GM18873 (cell line): ENCODE measurements around the gene ARHGAP27.
"Not testable (repeated sequence)": the region's sequence is repeated elsewhere in the genome, so short reads cannot be mapped to it uniquely, and the experiment has no call there.

Experiments
- ATAC-seq: cut with Tn5 transposase; IDR thresholded peaks from one replicate; pipeline ENCODE4 v1.9.1; 2021; ENCODE audit warnings: mild to moderate bottlenecking, moderate library complexity, moderate number of reproducible peaks; ENCODE audit not compliant: unreplicated experiment, low FRiP score

The ARHGAP27 gene

GRCh38 chr17:45366049-45366448 lies 66.6 kb downstream of the ARHGAP27 start:
- ATAC-seq = no peak

GRCh38 chr17:45364531-45365390 lies 67.9 kb downstream of the ARHGAP27 start:
- ATAC-seq = no peak

DNA sequence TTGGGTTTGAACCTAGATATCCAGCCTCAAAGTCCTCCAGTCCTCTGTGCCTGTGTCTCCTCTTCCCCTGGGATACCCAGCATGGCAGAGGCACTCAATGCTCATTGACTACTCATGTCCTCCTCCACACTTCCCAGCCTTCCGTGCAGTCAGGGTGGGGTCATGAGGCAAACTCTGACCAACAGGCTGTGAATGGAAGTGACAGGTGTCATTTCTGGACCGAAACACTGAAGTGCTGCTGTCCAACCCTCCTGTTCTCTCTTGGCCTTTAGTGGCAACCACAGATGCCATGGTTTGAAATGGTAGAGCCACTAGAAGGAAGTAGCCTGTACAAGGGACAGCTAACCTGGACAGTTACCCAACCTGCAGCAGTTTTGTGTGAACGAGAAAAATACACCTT lies 69.2 kb downstream of the ARHGAP27 start:
- no peak for ATAC-seq

DNA sequence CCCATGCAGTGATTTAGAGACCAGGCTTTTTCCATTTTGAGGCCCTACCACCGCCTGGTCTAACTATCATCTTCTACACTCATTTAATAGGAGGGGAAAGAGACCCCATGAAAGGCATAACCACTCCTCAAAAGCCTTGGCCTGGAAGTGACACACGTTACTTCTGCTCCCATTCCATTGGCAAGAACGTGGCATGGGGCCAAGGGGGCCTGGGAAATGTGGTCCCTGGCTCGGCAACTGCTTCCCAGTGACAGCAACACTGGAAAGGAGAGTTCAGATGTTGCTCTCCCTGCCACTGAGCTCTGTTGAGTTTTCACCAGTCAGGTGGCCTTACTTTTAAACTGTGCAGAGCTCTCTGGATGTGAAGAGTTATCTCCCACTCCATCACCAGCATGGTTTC lies 70.7 kb downstream of the ARHGAP27 start:
- no peak for ATAC-seq

GRCh38 chr17:45361451-45361850 lies 71.2 kb downstream of the ARHGAP27 start:
- ATAC-seq = no peak

DNA sequence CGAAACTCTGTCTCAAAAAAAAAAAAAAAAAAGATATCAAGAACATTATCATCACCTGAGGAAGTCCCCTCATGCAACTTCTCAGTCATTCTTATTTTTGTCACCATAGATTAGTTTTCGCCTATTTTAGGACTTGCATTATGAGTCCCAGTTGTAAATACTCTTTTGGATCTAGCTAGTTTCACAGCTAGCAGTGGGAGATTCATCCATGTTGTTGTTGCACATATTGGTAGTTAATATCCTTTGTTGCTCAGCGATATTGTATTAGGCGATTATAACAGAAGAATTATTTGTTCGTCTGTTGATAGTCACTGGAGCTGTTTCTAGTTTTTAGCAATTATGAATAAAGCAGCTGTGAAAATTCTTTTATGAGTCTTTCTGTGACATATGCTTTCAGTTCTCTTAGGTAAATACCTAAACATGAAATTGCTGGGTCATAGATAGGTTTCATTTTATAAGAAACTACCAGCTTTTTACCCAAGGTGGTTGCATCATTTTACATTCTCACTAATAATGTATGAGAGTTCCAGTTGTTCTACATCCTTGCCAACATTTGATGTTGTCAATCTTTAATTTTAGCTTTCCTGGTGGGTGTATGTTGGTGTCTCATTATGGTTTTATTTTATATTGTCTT lies 75.2 kb downstream of the ARHGAP27 start:
- ATAC-seq = no peak

DNA sequence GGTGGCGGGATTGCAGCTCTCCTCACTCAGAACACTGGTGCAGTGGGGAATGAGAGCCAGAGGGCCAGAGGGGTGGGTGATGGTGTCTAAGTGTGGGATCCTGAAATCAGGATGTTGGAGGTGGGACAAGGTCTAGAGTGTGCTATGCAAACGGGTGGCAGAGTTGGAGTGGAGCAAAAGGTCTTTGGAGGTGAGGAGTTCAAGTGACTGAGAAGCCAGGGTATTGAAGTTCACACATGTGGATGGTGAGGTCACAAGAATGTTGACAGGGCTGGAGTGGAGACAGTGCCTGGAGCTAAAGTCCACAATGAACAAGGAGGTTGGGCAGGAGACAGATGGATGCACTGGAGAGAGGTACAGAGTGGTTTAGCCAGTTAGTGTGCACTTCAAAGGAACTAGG lies 77.6 kb downstream of the ARHGAP27 start:
- no peak for ATAC-seq

DNA sequence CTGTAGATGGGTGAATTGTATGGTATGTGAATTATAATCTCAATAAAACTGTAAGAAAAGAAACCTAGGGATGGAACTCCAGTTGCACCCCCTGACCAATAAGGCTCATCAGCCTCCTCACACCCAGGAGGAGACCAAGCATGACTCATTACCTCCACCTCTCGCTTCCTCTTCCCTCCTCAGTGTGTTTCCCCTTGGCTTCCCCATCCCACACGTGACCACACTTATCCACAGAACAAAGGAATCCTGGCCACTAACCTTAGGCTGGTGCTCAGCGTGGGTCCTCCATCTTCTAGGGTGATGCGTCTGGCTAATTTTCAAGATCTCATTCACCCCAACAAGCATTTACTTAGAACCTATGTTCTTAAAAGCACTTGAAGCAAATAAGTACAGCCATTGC lies 79.6 kb downstream of the ARHGAP27 start:
- ATAC-seq = no peak

- ATAC-seq = no peak
Observed at GRCh38 chr17:45351831-45352230, 80.8 kb downstream of the ARHGAP27 start.

DNA sequence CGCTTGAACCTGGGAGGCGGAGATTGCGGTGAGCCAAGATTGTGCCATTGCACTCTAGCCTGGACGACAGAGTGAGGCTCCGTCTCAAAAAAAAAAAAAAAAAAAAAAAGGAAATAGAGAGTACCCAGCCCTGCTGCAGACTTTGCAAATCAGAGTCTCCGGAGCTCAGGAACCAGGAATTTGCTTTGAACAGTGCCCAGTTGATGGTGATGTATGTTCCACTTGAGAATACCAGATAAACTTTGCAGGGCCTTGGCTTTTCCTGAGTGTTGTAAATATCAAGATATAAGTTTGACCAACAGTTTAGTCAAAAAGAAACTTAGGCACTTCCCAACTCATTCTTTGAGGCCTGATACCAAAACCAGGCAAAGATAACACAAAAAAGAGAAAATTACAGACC lies 85.2 kb downstream of the ARHGAP27 start:
- no peak for ATAC-seq

DNA sequence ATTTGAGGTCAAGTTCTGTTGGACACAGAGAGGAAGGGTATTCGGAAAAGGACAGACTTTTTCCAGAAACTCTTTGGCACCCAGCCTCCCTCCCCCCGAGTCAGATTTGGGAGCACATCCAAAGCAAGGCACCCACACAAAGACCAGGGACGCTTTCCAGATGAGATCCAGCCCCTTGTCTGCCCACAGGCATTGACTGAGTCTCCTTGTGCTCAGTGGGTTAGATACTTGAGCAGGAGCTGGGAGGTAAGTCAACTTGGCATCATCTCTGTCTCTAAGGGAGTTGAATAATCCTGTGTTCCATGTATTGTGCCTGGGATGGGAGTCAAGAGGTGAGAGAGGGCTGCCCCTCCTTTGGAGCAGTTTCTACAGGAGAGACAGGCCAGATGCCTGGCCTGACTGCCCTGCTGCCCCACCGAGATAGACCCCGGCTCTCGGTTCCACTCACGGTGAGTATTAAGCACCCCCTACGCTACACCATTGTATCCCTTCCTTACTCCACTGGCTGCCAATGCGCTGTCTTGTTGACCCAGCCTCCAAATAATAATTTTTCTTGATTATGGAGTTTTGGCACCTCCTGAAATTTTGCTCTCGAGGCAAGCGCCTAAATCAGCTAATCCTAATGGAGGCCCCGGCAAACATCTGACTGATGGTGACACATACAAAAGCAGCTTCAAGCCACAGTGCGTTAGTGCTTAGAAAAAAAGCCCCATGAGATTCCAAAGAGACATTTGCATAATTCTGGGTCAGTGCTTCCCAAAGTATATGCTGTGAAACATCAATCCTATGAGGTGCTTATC lies 86.3 kb downstream of the ARHGAP27 start:
- ATAC-seq = no peak

GRCh38 chr17:45345554-45346215 lies 87.0 kb downstream of the ARHGAP27 start:
- ATAC-seq = no peak

DNA sequence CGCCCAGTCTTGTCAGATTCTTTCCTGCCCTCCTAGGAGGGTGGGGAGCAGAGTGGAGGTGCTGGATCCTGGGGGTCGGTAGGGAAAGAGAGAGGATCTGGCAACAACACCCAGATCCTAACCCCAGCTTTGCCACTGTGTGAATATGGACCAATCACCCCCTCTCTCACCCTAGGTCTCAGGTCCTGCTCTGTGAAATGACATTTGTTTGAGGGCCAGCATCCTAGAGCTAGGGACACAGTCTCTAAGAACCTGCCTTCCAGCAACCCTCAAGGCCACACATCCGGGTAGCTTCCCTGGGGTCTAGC lies 87.5 kb downstream of the ARHGAP27 start:
- ATAC-seq = no peak

- ATAC-seq = not testable (repeated sequence)
Observed at GRCh38 chr17:45343967-45344664, 88.6 kb downstream of the ARHGAP27 start.
